Anterior cingulate cortex (tissue), 58 donors: Measurements from ENCODE around the gene FLYWCH1.

Experiments
- DNase-seq, 58 donors: peaks; one replicate each; lab custom pipeline; 2025; lab: John Stamatoyannopoulos, UW

The FLYWCH1 gene

GRCh38 chr16:2898831-2899563, 12.7 kb upstream of the FLYWCH1 start:
- DNase-seq = no peak

- no peak for DNase-seq
Measured at GRCh38 chr16:2899564-2900072, 12.1 kb upstream of the FLYWCH1 start.

GRCh38 chr16:2900526-2901075, 11.1 kb upstream of the FLYWCH1 start:
- DNase-seq = peak in 1 of 58 donors; percentile 25

- DNase-seq = no peak
Measured at GRCh38 chr16:2902337-2903130, 9.2 kb upstream of the FLYWCH1 start.

GRCh38 chr16:2904100-2904921, 7.4 kb upstream of the FLYWCH1 start:
- peak in 57 of 58 donors; percentile 54 to 91 (median 80) for DNase-seq

GRCh38 chr16:2904922-2905240, 6.8 kb upstream of the FLYWCH1 start:
- peak in 13 of 58 donors; percentile 34 to 84 (median 54) for DNase-seq

- DNase-seq = peak; percentile 88 to 100 (median 100)
Measured at GRCh38 chr16:2905241-2905987, 6.3 kb upstream of the FLYWCH1 start.

- DNase-seq = no peak
Measured at GRCh38 chr16:2905988-2906387, 5.7 kb upstream of the FLYWCH1 start.

- DNase-seq = peak in 33 of 58 donors; percentile 4 to 56 (median 22)
Measured at GRCh38 chr16:2907084-2907753, 4.5 kb upstream of the FLYWCH1 start.

- DNase-seq = no peak
Measured at GRCh38 chr16:2910441-2910969, 1.2 kb upstream of the FLYWCH1 start.

- DNase-seq = peak in 20 of 58 donors; percentile 4 to 57 (median 36)
Measured at GRCh38 chr16:2912330-2913199, 834 bp downstream of the FLYWCH1 start.

- peak in 1 of 58 donors; percentile 12 for DNase-seq
Measured at GRCh38 chr16:2913603-2914002, 1.9 kb downstream of the FLYWCH1 start.

- no peak for DNase-seq
Measured at GRCh38 chr16:2914233-2914632, 2.5 kb downstream of the FLYWCH1 start.

- no peak for DNase-seq
Measured at GRCh38 chr16:2915196-2915929, 3.6 kb downstream of the FLYWCH1 start.

- peak in 42 of 58 donors; percentile 8 to 67 (median 35) for DNase-seq
Measured at GRCh38 chr16:2919511-2920255, 8.0 kb downstream of the FLYWCH1 start.

GRCh38 chr16:2923481-2923880, 11.8 kb downstream of the FLYWCH1 start:
- no peak for DNase-seq
